ENCODE data around the gene SEMA4F. TPM values are rescaled to one million over a fixed set of nuclear protein-coding genes. Genes with fewer than 3 reads are reported as not detected.

SEMA4F gene
- total RNA-seq, 2 experiments from 2014 or later: 2.3 to 3.3 TPM

- no peaks in the 10 kb centered on the region for H3K79me2 ChIP-seq (ENCODE audit: insufficient read depth, low read depth, low read length)
- no peak overlapping the region for H3K27ac ChIP-seq (ENCODE audit: low read depth, low read length, poor library complexity, severe bottlenecking)
- intact Hi-C loops (cut with micrococcal nuclease; ENCODE audit: unreplicated experiment): loop anchor here (1.0 kb wide), 1 partner anchor 187 kb away; no protein-coding TSS in a partner anchor
- no peaks in the 10 kb centered on the region for H4K20me1 ChIP-seq (ENCODE audit: insufficient read depth, low read length)
- no TSS peak for BruUV-seq (replicated peaks)
- no peak for DNase-seq (ENCODE audit: low spot score)
- TF ChIP-seq EZH2phosphoT487 (IDR thresholded peaks at IDR 0.05; ENCODE audit: borderline replicate concordance, low read depth, low read length) (no peak), CTCF (conservative IDR thresholded peaks at IDR 0.05; ENCODE audit: low read length) (no peak)
- H3K4me1 ChIP-seq (ENCODE audit: insufficient read depth, low read length, poor library complexity, severe bottlenecking): no peaks in the 10 kb centered on the region
- ChIA-PET CTCF (ENCODE audit: unreplicated experiment) (no interaction called here), POLR2A (interaction anchor here (0.7 kb wide), 1 partner anchor 193 kb away, joined by 3 read pairs; no protein-coding TSS in a partner anchor)
- H2AFZ ChIP-seq (ENCODE audit: low read length): no peak overlapping the region
- no peak overlapping the region for H3K4me3 ChIP-seq (ENCODE audit: low read depth, low read length, poor library complexity, severe bottlenecking)
- no peaks in the 10 kb centered on the region for H3K36me3 ChIP-seq (ENCODE audit: insufficient read depth, low read length)
- H3K9me2 ChIP-seq (ENCODE audit: insufficient read depth, low read length): no peaks in the 10 kb centered on the region
- no peaks in the 10 kb centered on the region for H3K9me3 ChIP-seq (ENCODE audit: low read length)
- H3K4me2 ChIP-seq (ENCODE audit: low read length): no peak overlapping the region
Measured at GRCh38 chr2:74689671-74690070, 35.6 kb downstream of the SEMA4F start.

- Histone ChIP-seq H3K9me2 (ENCODE audit: insufficient read depth, low read length) (no peaks in the 10 kb centered on the region), H3K4me3 (ENCODE audit: low read depth, low read length, poor library complexity, severe bottlenecking) (no peak overlapping the region), H3K9me3 (ENCODE audit: low read length) (no peaks in the 10 kb centered on the region), H3K27ac (ENCODE audit: low read depth, low read length, poor library complexity, severe bottlenecking) (no peak overlapping the region), H3K36me3 (ENCODE audit: insufficient read depth, low read length) (no peaks in the 10 kb centered on the region), H3K79me2 (ENCODE audit: insufficient read depth, low read depth, low read length) (no peaks in the 10 kb centered on the region), H2AFZ (ENCODE audit: low read length) (no peak overlapping the region), H4K20me1 (ENCODE audit: insufficient read depth, low read length) (no peaks in the 10 kb centered on the region), H3K4me1 (ENCODE audit: insufficient read depth, low read length, poor library complexity, severe bottlenecking) (no peaks in the 10 kb centered on the region), H3K4me2 (ENCODE audit: low read length) (no peak overlapping the region)
- intact Hi-C loops (cut with micrococcal nuclease; ENCODE audit: unreplicated experiment): loop anchor here (1.0 kb wide), 1 partner anchor 186 kb away; no protein-coding TSS in a partner anchor
- TF ChIP-seq EZH2phosphoT487 (IDR thresholded peaks at IDR 0.05; ENCODE audit: borderline replicate concordance, low read depth, low read length) (no peak), CTCF (conservative IDR thresholded peaks at IDR 0.05; ENCODE audit: low read length) (peak; percentile 94)
- ChIA-PET CTCF (ENCODE audit: unreplicated experiment) (interaction anchor here (0.6 to 0.9 kb wide), 2 partner anchors 146 to 187 kb away, joined by 3 read pairs; no protein-coding TSS in a partner anchor), POLR2A (no interaction called here)
- DNase-seq (ENCODE audit: low spot score): peak; percentile 62
- no TSS peak for BruUV-seq (replicated peaks)
Measured at GRCh38 chr2:74690571-74690970, 36.5 kb downstream of the SEMA4F start.

- POLR2A ChIA-PET: no interaction called here
- CTCF ChIA-PET (ENCODE audit: unreplicated experiment): no interaction called here
- H2AFZ ChIP-seq (ENCODE audit: low read length): no peak overlapping the region
- H3K27ac ChIP-seq (ENCODE audit: low read depth, low read length, poor library complexity, severe bottlenecking): no peak overlapping the region
- no peaks in the 10 kb centered on the region for H3K4me1 ChIP-seq (ENCODE audit: insufficient read depth, low read length, poor library complexity, severe bottlenecking)
- H3K4me3 ChIP-seq (ENCODE audit: low read depth, low read length, poor library complexity, severe bottlenecking): no peak overlapping the region
- no peaks in the 10 kb centered on the region for H3K36me3 ChIP-seq (ENCODE audit: insufficient read depth, low read length)
- no peak overlapping the region for H3K4me2 ChIP-seq (ENCODE audit: low read length)
- H3K9me3 ChIP-seq (ENCODE audit: low read length): no peaks in the 10 kb centered on the region
- H4K20me1 ChIP-seq (ENCODE audit: insufficient read depth, low read length): no peaks in the 10 kb centered on the region
- intact Hi-C loops (cut with micrococcal nuclease; ENCODE audit: unreplicated experiment): no loop called here
- BruUV-seq (replicated peaks): no TSS peak
- H3K9me2 ChIP-seq (ENCODE audit: insufficient read depth, low read length): no peaks in the 10 kb centered on the region
- no peak for DNase-seq (ENCODE audit: low spot score)
- H3K79me2 ChIP-seq (ENCODE audit: insufficient read depth, low read depth, low read length): no peaks in the 10 kb centered on the region
- TF ChIP-seq CTCF (conservative IDR thresholded peaks at IDR 0.05; ENCODE audit: low read length): no peak
- TF ChIP-seq EZH2phosphoT487 (IDR thresholded peaks at IDR 0.05; ENCODE audit: borderline replicate concordance, low read depth, low read length): no peak
Measured at GRCh38 chr2:74691929-74692328, 37.9 kb downstream of the SEMA4F start.
